Psoas muscle (tissue), 8 donors: Measurements from ENCODE around the gene CCNF. TPM values are rescaled to one million over a fixed set of nuclear protein-coding genes. Genes with fewer than 3 reads are reported as not detected.
A peak's percentile ranks its signal among the peaks of the same experiment; 100 is the strongest.

Experiments used
- ATAC-seq, 4 donors: fragments of 200-7000 bp; cut with Tn5 transposase; one replicate each; pipeline ENCODE4 v1.9.1; 2020; ENCODE audit warnings: moderate library complexity in 3 of 4, mild to moderate bottlenecking in 2 of 4
- DNase-seq, 2 donors: peaks; one replicate each; pipeline ENCODE4 v3.0.0-alpha.2; 2020
- H3K27ac ChIP-seq: fragments of 200-600 bp; one replicate; pipeline ENCODE4 v1.8.0; 2022
- H3K27me3 ChIP-seq, 3 donors: fragments of 200-600 bp in 1 of 3; one replicate each; pipeline versions ENCODE4 v1.6.1 to v1.8.0; 2013 to 2022; ENCODE audit warnings: low read length in 2 of 3, mild to moderate bottlenecking in 2 of 3, moderate library complexity in 1 of 3; ENCODE audit not compliant: insufficient read depth in 3 of 3
- H3K36me3 ChIP-seq, 2 donors: fragments of 200-600 bp in 1 of 2; one replicate each; pipeline versions ENCODE4 v1.6.1 to v1.8.0; 2013 to 2022; ENCODE audit warnings: low read depth in 1 of 2, mild to moderate bottlenecking in 1 of 2, moderate library complexity in 1 of 2; ENCODE audit not compliant: insufficient read depth in 1 of 2
- H3K4me1 ChIP-seq: fragments of 200-600 bp; one replicate; pipeline ENCODE4 v1.8.0; 2022
- H3K4me3 ChIP-seq: fragments of 200-600 bp; one replicate; pipeline ENCODE4 v1.8.0; 2022; ENCODE audit warnings: mild to moderate bottlenecking
- H3K9me3 ChIP-seq: fragments of 200-600 bp; one replicate; pipeline ENCODE4 v1.8.0; 2022
- WGBS, 3 donors: extraction: QIAGEN DNeasy Blood & Tissue Kit; methylation state at CpG; one replicate each; pipeline versions ENCODE4 v1.1.6 to v1.1.7; 2013; 5-methylcytosine and 5-hydroxymethylcytosine counted together
- intact Hi-C, 2 donors: fragments of 100-400 bp; cut with DNase I; formaldehyde crosslinking; loops; one replicate each; pipeline versions ENCODE4 v1.11.0 to v1.14.2; 2022
- polyA plus RNA-seq, 3 donors: library from polyadenylated mRNA; stranded (reverse); fragments of 200-250 nt; gene quantifications; one replicate each; pipeline ENCODE4 v1.2.3, GENCODE V29; 2013
- total RNA-seq, 4 donors: library from RNA; stranded (reverse); fragmentation: NEBNext Ultra II Directional in 2 of 4; extraction: Animal tissue kit (Norgen Biotek cat#: 25700) in 2 of 4; gene quantifications; one replicate each; pipeline versions ENCODE4 v1.2.1 to v1.2.4, GENCODE V29; 2021 to 2023
- TF ChIP-seq, protein P1 (sequence below): fragments of 200-600 bp; IDR thresholded peaks from one replicate; pipeline ENCODE4 v1.8.0; 2022; ENCODE audit warnings: antibody characterized with exemption
- donor health status: healthy with polysubstance abuse.
- donor health status: DM: no; HTN: no; CAD: no; lungs with moderate emphysema.
- donor health status: Bipolar disorder and iron deficiency.
- donor health status: healthy.
- donor health status: DM: yes; HTN: yes; CAD: no.
- donor health status: DM: no; HTN: no; CAD: no.
- donor health status: DM: no; HTN: no; CAD: no.
- donor health status: DM: yes; HTN: yes; CAD: no.

CCNF gene
- total and polyA plus RNA-seq, 7 donors = 1.1 to 2.3 (median 1.7) TPM

DNA sequence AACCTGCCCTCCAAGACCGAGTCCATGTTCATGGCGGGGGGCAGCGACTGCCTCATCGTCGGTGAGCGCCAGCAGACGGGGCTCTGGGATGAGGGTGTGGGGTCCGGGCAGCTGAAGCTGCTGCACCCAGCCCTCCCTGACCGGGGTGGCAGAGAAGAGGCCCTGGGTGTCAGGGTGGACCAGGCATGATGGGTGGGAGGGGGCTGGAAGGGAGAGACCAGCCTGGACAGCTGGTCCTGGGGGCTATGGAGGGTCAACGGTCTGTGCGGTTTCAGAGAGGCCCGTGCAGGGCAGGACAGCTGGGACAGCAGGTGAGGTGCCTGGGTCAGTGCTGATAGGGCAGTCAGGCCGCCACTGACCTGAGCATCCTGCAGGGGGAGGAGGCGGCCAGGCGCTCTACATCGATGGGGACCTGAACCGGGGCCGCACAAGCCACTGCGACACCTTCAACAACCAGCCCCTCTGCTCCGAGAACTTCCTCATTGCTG, 71.2 kb downstream of the CCNF start:
- H3K4me3 ChIP-seq = no peak overlapping the region
- intact Hi-C loops = loop anchor here (1.0 to 5.0 kb wide), 4 partner anchors 73 to 308 kb away; partner anchors contain the start of genes ABCA3 (in 2 of the 2) and CCNF (in 1 of the 2)
- WGBS, 3 donors = 82 to 85% (median 84%) methylated on average over 20 of the region's 20 CpGs
- no peaks in the 10 kb centered on the region for H3K27me3 ChIP-seq
- no peak for DNase-seq
- H3K9me3 ChIP-seq = no peaks in the 10 kb centered on the region
- peaks cover 36% of the 10 kb centered on the region for H3K4me1 ChIP-seq
- no peak for ATAC-seq
- H3K27ac ChIP-seq = no peak overlapping the region
- peaks cover 0 to 13% of the 10 kb centered on the region in 2 donors for H3K36me3 ChIP-seq
- TF ChIP-seq, protein P1, sequence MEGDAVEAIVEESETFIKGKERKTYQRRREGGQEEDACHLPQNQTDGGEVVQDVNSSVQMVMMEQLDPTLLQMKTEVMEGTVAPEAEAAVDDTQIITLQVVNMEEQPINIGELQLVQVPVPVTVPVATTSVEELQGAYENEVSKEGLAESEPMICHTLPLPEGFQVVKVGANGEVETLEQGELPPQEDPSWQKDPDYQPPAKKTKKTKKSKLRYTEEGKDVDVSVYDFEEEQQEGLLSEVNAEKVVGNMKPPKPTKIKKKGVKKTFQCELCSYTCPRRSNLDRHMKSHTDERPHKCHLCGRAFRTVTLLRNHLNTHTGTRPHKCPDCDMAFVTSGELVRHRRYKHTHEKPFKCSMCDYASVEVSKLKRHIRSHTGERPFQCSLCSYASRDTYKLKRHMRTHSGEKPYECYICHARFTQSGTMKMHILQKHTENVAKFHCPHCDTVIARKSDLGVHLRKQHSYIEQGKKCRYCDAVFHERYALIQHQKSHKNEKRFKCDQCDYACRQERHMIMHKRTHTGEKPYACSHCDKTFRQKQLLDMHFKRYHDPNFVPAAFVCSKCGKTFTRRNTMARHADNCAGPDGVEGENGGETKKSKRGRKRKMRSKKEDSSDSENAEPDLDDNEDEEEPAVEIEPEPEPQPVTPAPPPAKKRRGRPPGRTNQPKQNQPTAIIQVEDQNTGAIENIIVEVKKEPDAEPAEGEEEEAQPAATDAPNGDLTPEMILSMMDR = no peak

DNA sequence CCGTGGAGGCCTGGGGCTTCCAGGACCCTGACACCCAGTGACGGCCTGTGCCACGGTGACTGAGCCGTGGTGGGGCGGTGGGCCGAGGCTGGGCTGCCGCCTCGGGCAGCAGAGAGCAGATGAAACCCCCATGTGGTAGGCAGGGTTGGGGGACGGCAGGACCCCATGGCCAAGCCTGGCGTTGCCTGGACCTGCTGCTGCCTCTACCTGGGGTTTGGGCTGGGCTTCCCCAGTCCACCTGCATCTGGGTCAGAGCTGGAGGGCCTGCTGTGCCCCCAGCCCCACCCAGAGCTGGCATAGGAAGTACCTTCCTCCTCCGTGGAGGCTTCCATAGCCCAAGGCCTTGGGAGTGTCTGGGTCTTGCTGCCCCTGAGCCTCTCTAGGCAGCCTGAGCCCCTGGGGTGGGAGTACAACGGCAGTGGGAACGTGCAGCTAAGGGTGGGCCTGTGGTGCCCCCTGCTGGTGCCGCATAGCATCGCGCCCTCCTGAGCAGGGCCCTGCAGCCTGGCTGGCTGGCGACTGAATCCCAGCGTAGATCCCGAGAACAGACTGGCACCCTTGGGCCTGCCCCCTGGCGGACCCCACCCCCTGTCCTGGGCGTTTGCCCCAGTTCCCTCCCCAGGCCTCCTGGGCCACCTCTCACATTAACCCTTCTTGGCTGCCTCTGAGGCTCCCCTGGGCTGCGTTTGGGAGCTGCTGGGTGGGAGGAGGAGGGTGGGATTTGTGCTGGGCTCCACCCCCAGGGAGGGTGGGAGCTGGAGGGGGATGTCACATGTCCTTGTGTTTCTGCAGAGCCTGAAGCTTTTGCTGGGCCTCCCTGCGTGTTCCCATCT, 71.9 kb downstream of the CCNF start:
- WGBS, 3 donors = 41 to 49% (median 41%) methylated on average over 22 to 23 of the region's 23 CpGs
- no peak overlapping the region for H3K27ac ChIP-seq

DNA sequence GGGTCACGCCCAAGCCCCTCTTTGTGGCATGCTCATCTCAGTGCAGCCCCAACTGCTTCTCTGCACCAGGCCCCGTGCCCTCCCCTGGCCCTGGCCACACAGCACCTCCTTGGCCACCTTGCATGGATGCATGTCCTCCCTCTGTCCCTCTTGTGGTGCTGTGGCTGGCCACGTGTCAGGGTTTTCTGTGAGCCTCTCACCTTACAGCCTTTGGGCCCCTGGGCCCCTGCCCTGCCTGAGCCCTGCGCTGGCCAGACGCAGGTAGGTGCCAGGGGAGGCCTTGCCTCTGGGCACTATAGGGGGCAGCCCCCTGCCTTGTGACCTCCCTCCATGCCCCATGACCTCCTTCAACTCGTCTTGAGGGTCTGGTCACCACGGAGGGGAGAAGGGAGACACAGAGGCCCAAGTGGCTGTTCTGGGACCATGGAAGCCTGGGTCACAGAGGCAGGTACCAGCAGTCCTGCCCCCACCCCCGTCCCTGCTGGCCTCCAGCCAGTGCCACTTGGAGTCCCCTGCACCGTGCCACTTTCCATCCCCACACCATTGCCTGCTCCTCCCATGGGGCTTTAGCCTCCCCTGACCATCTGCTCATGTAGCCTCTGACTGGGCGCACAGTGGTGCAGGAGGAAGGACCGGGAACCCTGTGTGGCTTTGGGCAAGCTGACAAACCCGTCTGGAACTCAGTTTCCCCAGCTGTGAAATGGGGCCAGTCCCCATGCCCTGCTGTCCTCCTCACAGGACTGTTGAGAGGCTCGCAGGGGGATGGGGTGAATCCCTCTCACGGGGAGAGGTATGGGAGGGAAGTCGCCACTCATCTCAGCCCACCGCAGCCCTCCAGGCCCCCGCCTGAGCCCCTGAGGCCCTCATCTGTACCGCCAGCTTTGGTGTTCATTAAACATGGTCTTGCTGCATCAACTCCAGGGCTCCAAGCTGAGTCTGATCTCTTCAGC, 73.0 kb downstream of the CCNF start:
- H3K4me3 ChIP-seq = no peak overlapping the region
- peaks cover 0 to 5% of the 10 kb centered on the region in 2 donors for H3K36me3 ChIP-seq
- DNase-seq = no peak
- H3K4me1 ChIP-seq = peaks cover 32% of the 10 kb centered on the region
- no peaks in the 10 kb centered on the region for H3K27me3 ChIP-seq
- 70 to 81% (median 70%) methylated on average over 17 to 18 of the region's 18 CpGs for WGBS, 3 donors
- ATAC-seq = no peak
- intact Hi-C loops = loop anchor here (5.0 kb wide), 3 partner anchors 75 to 310 kb away; partner anchors contain the start of genes ABCA3 (in 1 of the 2) and CCNF (in 1 of the 2)
- TF ChIP-seq, protein P1 = no peak
- H3K9me3 ChIP-seq = no peaks in the 10 kb centered on the region
- no peak overlapping the region for H3K27ac ChIP-seq

More for the DNA sequence above, 71.9 kb downstream of the CCNF start:
- peaks cover 0 to 12% of the 10 kb centered on the region in 2 donors for H3K36me3 ChIP-seq
- TF ChIP-seq, protein P1 = peak; percentile 98
- DNase-seq (peak; percentile 82 to 90), ATAC-seq (peak; percentile 84 to 90 (median 86))
- H3K4me1 ChIP-seq = peaks cover 36% of the 10 kb centered on the region
- no peaks in the 10 kb centered on the region for H3K9me3 ChIP-seq
- H3K27me3 ChIP-seq = no peaks in the 10 kb centered on the region
- intact Hi-C loops = loop anchor here (1.0 to 5.0 kb wide), 4 partner anchors 74 to 309 kb away; partner anchors contain the start of genes ABCA3 (in 2 of the 2) and CCNF (in 1 of the 2)
- peak overlapping the region; percentile 34 for H3K4me3 ChIP-seq

DNA sequence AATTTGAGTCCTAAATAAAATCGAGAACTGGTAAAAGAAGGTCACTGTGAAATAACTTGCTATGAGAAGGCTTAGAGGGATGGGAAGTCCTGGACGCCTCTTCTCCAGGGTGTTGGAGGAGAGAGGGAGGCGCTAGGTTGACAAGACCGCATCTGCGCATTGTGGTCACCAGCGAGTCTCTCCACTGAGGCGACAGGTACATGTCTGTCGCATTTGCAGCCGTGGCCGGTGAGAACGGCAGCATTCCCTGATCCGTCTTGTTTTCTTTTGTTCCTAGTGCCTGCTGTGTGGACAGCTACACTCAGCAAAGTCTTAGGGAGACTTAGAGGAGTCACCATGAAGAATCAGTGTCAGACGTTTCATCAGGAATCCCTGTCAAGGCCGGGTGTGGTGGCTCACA, 76.4 kb downstream of the CCNF start:
- Histone ChIP-seq H3K27ac (no peak overlapping the region), H3K27me3 (no peaks in the 10 kb centered on the region), H3K4me3 (no peak overlapping the region), H3K9me3 (no peaks in the 10 kb centered on the region), H3K4me1 (peaks cover 8% of the 10 kb centered on the region), H3K36me3 (no peaks in the 10 kb centered on the region)
- TF ChIP-seq, protein P1 = no peak
- intact Hi-C loops = no loop called here
- no peak for ATAC-seq
- no peak for DNase-seq
- 87 to 89% (median 88%) methylated on average over 14 of the region's 14 CpGs for WGBS, 3 donors
